GM12872 (cell line): ENCODE data around the gene DYDC2.

ENCODE experiments used
- TF ChIP-seq, protein P1 (sequence below): IDR thresholded peaks from 3 replicates; pipeline ENCODE4 v1.5.1; 2011; ENCODE audit warnings: low read depth, mild to moderate bottlenecking, low read length, moderate library complexity; ENCODE audit not compliant: insufficient read depth

The DYDC2 gene

DNA sequence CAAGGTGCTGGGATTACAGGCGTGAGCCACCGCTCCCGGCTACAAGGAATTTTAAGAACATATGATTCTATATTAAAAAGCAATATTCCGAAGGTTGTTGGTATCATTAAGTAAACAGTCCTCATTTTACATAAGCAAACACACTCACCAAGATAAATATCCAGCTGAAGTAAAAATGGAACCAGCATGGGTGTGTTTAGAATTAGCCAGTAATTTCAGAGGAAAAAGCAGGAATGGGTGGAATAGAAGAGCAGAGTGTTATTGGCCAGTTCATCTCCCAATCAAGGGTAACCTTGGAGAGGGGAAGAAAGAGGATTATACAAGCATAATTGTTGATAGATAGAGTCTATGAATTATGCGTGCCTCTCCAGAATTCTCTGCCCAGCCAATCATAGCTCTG, 35.4 kb upstream of the DYDC2 start:
- TF ChIP-seq, protein P1, sequence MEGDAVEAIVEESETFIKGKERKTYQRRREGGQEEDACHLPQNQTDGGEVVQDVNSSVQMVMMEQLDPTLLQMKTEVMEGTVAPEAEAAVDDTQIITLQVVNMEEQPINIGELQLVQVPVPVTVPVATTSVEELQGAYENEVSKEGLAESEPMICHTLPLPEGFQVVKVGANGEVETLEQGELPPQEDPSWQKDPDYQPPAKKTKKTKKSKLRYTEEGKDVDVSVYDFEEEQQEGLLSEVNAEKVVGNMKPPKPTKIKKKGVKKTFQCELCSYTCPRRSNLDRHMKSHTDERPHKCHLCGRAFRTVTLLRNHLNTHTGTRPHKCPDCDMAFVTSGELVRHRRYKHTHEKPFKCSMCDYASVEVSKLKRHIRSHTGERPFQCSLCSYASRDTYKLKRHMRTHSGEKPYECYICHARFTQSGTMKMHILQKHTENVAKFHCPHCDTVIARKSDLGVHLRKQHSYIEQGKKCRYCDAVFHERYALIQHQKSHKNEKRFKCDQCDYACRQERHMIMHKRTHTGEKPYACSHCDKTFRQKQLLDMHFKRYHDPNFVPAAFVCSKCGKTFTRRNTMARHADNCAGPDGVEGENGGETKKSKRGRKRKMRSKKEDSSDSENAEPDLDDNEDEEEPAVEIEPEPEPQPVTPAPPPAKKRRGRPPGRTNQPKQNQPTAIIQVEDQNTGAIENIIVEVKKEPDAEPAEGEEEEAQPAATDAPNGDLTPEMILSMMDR: no peak

- TF ChIP-seq, protein P1: no peak
Measured at GRCh38 chr10:80322158-80322557, 34.4 kb upstream of the DYDC2 start.

DNA sequence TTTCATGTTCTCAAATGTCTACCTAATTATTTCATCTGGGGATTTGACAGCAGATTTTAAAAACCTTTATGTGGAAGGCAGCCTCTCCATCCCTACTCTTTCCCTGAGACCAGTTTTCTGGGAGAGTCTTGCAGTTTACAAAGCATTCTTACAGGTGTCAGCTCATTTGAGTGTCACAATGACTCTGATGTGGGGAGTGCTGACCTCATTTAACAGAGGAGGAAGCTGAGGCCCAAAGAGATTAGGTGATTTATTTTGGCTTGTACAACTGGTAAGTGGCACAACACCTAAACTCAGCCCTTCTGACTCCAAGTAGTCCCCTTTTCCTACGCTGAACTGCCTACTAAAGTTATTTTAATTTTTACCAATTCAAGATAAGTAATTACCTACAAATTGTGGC, 33.9 kb upstream of the DYDC2 start:
- TF ChIP-seq, protein P1: no peak

DNA sequence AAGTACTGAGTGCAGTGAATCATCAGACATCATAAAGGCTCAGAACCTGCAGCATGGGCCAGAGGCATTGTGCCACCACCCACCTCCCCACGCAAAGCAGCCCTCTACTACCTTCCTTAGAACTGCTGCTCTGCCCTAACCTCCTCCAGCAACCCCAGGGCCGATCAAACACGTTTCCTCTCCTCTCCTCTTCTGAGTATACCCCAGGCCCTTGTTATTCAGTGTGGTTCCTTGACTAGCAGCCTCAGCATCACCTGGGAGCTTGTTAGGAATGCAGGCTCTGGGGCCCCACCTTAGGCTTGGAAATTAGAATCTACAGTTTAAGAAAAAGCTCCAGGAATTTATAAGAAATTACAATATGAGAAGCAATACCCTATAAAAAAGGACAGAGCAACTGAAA, 33.3 kb upstream of the DYDC2 start:
- TF ChIP-seq, protein P1: no peak

DNA sequence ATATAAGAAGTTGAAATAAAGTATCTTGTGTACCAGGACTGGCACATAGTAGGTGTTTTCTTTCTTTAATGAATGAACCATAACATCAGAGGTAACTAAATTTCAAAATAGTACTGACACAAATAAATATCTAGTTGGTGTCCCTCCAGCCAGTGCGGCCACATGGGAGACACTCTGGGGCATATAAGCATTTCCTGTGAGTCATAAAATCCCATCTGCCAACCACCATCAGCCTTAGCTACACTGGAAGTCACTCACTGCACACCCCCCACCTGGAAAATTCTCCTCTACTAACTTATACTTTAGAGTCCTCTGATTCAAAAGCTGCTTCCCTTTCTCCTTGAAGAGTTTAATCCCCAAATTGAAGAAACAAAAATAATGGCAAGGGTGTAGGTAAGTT, 32.5 kb upstream of the DYDC2 start:
- TF ChIP-seq, protein P1: no peak

DNA sequence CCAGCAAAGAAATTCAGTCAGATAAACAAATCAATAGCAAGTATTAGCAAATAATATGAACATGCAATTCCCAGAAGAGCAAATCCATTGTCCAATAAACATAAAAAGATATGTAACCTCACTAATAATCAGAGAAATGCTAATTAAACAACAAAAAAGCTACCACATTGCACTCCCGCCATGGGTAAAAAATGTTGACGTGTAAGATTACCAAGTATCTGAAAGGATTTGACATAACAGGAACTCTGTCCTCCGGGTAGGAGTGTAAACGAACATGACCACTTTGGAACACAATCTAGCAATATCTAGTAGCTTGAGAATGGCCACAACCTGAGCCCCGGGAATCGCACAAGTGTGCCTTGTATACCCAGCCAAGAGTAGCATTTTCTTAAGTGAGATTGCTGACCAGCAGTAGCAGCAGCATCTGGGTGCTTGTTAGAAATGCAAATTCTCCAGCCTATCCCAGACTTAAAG, 31.7 kb upstream of the DYDC2 start:
- TF ChIP-seq, protein P1: no peak

GRCh38 chr10:80333983-80334382, 22.6 kb upstream of the DYDC2 start:
- TF ChIP-seq, protein P1: no peak

DNA sequence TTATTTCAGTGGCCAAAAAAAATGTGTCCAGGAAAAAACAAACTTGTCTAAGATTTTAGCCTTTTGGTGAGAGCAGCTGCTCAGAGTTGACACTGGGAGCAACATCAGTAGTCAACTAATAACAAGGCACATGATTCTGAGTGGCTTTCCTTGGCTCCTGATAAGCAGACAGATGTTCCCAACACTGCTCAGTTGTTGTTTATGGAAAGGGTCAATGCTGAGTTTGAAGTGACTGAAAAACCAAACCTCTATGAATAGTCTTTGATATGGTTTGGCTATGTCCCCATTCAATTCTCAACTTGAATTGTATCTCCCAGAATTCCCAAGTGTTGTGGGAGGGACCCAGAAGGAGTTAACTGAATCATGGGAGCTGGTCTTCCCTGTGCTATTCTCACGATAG, 12.3 kb upstream of the DYDC2 start:
- TF ChIP-seq, protein P1: no peak
